Heart right ventricle (tissue), 16 donors: ENCODE measurements around the gene PHRF1. TPM values are rescaled to one million over a fixed set of nuclear protein-coding genes. Genes with fewer than 3 reads are reported as not detected.

ENCODE experiments used
- ATAC-seq, 8 donors: fragments of 200-7000 bp; cut with Tn5 transposase; one replicate each; pipeline ENCODE4 v1.9.1; 2020; ENCODE audit warnings: mild to moderate bottlenecking in 8 of 8, moderate library complexity in 8 of 8, moderate number of reproducible peaks in 1 of 8
- DNase-seq, 2 donors: peaks; one replicate each; pipeline ENCODE4 v3.0.0-alpha.2; 2020
- H3K27ac ChIP-seq, 10 donors: fragments of 200-600 bp; sonication (generic) in 2 of 10; one replicate each; pipeline versions ENCODE4 v1.5.0 to v1.8.0; 2020 to 2022; ENCODE audit warnings: mild to moderate bottlenecking in 3 of 10
- H3K27me3 ChIP-seq, 7 donors: fragments of 200-600 bp; one replicate each; pipeline ENCODE4 v1.8.0; 2021 to 2022; ENCODE audit warnings: mild to moderate bottlenecking in 2 of 7
- H3K36me3 ChIP-seq, 9 donors: fragments of 200-600 bp; sonication (generic) in 1 of 9; one replicate each; pipeline versions ENCODE4 v1.5.0 to v1.8.0; 2020 to 2022; ENCODE audit warnings: mild to moderate bottlenecking in 2 of 9
- H3K4me1 ChIP-seq, 9 donors: fragments of 200-600 bp; sonication (generic) in 1 of 9; one replicate each; pipeline versions ENCODE4 v1.5.0 to v1.8.0; 2020 to 2022; ENCODE audit warnings: mild to moderate bottlenecking in 4 of 9
- H3K4me3 ChIP-seq, 10 donors: fragments of 200-600 bp; sonication (generic) in 2 of 10; one replicate each; pipeline versions ENCODE4 v1.5.0 to v1.8.0; 2020 to 2022; ENCODE audit warnings: mild to moderate bottlenecking in 7 of 10, moderate library complexity in 2 of 10
- H3K9me3 ChIP-seq, 11 donors: fragments of 200-600 bp in 10 of 11; sonication (generic) in 2 of 11; one replicate each; pipeline versions ENCODE4 v1.5.0 to v1.8.0; 2013 to 2022; ENCODE audit warnings: mild to moderate bottlenecking in 2 of 11, control low read depth in 1 of 11, moderate library complexity in 1 of 11
- WGBS, 2 donors: extraction: QIAGEN DNeasy Blood & Tissue Kit; methylation state at CpG; one replicate each; pipeline ENCODE4 v1.1.7; 2013; ENCODE audit warnings: inconsistent platforms in 1 of 2; 5-methylcytosine and 5-hydroxymethylcytosine counted together
- intact Hi-C, 10 donors: fragments of 100-400 bp; cut with DNase I; formaldehyde crosslinking; loops; one replicate each; pipeline versions ENCODE4 v1.11.1 to v1.14.2; 2022
- polyA plus RNA-seq, 2 donors: library from polyadenylated mRNA; stranded (reverse); fragments of 200-250 nt; gene quantifications; one replicate each; pipeline ENCODE4 v1.2.3, GENCODE V29; 2013
- total RNA-seq, 10 donors: library from RNA; stranded (reverse); fragmentation: NEBNext Ultra II Directional in 3 of 10; extraction: Animal tissue kit (Norgen Biotek cat#: 25700) in 3 of 10; gene quantifications; one replicate each; pipeline versions ENCODE4 v1.2.1 to v1.2.4, GENCODE V29; 2021 to 2023
- TF ChIP-seq, protein P1 (sequence below), 9 donors: fragments of 200-600 bp; sonication (generic) in 2 of 9; IDR thresholded peaks; one replicate each; pipeline versions ENCODE4 v1.5.0 to v1.8.0; 2021 to 2022; ENCODE audit warnings: antibody characterized with exemption in 9 of 9, mild to moderate bottlenecking in 5 of 9, moderate library complexity in 1 of 9
- donor health status: Arrhythmogenic right ventricular cardiomyopathy.
- donor health status: ischemic (EF 13 %, LVEDD 7.1; RV severe dilation, severe dysfunction).
- donor health status: healthy with polysubstance abuse.
- donor health status: DM: no; HTN: yes; CAD: no.
- donor health status: DM: no; HTN: no; CAD: no.
- donor health status: ischemic (EF 25% LVEDD 6.9; RV normal size, moderate dysfunction).
- donor health status: ischemic (EF 25% LVEDD 5.7; RV mildly dilated, moderate dysfunction).
- donor health status: healthy.
- donor health status: DM: yes; HTN: yes; CAD: no.
- donor health status: Ischemic cardiomyopathy.
- donor health status: ischemic (EF 35%, LVEDD 5.7; RV mildly dilated, moderate dysfunction).
- donor health status: nonischemic (EF 11% LVEDD 7.7; RV severe dilation, severe dysfunction).
- donor health status: DM: yes; HTN: yes; CAD: no.
- donor health status: PGD.
- donor health status: ischemic (EF 29% LVEDD 5.4; RV normal size, mild dysfunction).
- donor health status: nonischemic (EF 23%, LVEDD 6.1; RV moderate dilation, normal function).

The PHRF1 gene
- total and polyA plus RNA-seq, 12 donors, result 10.5 to 23.0 (median 18.5) TPM

DNA sequence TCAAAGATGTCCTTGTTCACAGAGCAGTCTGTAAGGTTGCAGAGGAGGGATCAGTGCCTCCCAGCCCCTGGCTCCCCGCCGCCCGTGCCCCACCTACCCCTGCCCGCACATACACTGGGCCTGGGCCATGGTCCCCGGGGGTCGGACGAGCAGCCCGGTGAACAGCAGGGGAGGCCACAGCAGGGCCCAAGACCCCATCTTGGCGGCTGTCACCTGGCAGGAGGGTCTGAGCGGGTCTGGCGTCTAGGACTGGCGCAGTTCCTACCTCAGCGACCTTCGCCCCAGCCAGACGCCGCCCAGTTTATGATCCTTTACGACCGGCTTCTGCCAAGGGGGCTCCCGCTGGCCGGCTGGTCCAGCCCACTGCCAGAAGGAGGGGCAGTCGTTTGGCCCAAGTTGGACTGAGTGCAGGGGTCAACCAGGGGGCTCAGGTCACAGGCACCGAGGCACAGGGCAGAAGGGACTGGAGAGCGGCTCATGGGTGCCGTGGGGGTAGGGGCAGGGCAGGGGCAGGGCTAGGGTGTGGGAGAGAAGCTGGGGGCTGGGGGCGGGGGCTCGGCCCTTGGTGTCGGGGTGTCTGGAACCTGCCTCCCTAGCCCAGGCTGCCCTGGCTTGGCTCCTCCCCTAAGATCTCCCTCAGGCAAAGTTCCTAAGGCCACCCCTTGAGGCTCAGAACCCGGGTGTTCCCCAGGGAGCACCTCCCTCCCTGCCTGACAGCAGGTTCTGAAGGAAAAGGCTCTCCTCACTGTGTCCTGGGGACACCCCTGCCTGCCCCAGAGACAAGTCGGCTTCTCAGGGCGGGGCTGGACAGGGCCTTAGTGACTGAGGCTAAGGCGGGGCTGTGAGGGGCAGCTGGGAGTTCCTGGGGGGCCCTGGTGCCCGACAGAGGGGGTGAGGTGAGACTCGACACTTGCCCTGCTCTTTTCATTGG, 48.7 kb downstream of the PHRF1 start, which contains the start of gene CDHR5:
Gene CDHR5 (minus strand): TSS at position 251 of the 931 bp plus-strand sequence. CDS start 53 bp downstream, at position 198.
- 83 to 85% methylated on average over 33 of the region's 33 CpGs for WGBS, 2 donors

DNA sequence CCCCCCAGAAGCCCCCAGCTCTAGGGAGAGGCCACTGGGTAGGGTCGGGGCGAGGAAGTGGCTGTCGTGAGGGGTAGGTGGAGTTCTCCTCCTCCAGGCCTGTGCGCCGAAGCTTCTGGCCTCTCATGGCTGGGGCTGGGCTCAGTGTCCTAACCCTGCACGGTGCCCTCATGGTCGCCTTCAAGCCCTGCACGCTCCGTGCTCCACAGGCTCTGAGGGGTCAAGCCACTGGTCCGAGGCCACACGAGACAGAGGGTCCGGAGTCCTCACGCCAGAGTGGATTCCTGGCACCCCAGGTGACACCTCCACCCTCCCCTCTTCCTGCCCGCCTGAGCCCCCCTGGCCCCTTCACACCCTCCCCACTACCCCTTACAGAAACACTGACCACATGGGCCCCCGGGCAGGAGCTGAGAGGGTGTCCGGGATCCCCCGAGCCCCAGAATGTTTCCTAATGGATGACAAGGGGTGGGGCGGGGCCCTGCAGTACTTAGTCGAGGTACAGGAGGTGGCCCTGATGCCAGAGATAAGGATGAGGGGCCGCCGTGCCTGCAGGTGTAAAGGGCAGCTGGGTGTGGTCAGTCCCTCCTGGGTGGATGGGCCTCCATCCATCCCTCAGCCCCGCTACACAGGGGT, 49.5 kb downstream of the PHRF1 start:
- intact Hi-C loops, result loop anchor here in 1 of 10 donors (10.0 kb wide), 1 partner anchor 91 kb away; the partner anchor contains the start of genes HRAS and LRRC56
- TF ChIP-seq, protein P1, sequence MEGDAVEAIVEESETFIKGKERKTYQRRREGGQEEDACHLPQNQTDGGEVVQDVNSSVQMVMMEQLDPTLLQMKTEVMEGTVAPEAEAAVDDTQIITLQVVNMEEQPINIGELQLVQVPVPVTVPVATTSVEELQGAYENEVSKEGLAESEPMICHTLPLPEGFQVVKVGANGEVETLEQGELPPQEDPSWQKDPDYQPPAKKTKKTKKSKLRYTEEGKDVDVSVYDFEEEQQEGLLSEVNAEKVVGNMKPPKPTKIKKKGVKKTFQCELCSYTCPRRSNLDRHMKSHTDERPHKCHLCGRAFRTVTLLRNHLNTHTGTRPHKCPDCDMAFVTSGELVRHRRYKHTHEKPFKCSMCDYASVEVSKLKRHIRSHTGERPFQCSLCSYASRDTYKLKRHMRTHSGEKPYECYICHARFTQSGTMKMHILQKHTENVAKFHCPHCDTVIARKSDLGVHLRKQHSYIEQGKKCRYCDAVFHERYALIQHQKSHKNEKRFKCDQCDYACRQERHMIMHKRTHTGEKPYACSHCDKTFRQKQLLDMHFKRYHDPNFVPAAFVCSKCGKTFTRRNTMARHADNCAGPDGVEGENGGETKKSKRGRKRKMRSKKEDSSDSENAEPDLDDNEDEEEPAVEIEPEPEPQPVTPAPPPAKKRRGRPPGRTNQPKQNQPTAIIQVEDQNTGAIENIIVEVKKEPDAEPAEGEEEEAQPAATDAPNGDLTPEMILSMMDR (IDR thresholded peaks at IDR 0.05), result no peak
- 74 to 84% methylated on average over 22 of the region's 22 CpGs for WGBS, 2 donors
- H3K27me3 ChIP-seq, result peaks cover 0 to 39% (median 24%) of the 10 kb centered on the region in 7 donors
- no peak overlapping the region for H3K4me3 ChIP-seq
- no peaks in the 10 kb centered on the region for H3K9me3 ChIP-seq
- peak in 2 of 8 donors; percentile 9 to 29 for ATAC-seq
- no peak for DNase-seq
- H3K4me1 ChIP-seq, result peaks cover 0 to 12% (median 4%) of the 10 kb centered on the region in 9 donors
- H3K36me3 ChIP-seq, result peaks cover 0 to 6% (median 0%) of the 10 kb centered on the region in 9 donors
- H3K27ac ChIP-seq, result no peak overlapping the region

More for the DNA sequence above, 48.7 kb downstream of the PHRF1 start, which contains the start of gene CDHR5:
- DNase-seq (no peak), ATAC-seq (peak in 1 of 8 donors; percentile 15)
- no peaks in the 10 kb centered on the region for H3K9me3 ChIP-seq
- peaks cover 0 to 6% (median 0%) of the 10 kb centered on the region in 9 donors for H3K36me3 ChIP-seq
- intact Hi-C loops, result loop anchor here in 1 of 10 donors (10.0 kb wide), 1 partner anchor 90 kb away; the partner anchor contains the start of genes HRAS and LRRC56
- H3K27ac ChIP-seq, result no peak within 1 kb of the TSS
- peaks cover 0 to 39% (median 24%) of the 10 kb centered on the region in 7 donors for H3K27me3 ChIP-seq
- TF ChIP-seq, protein P1 (IDR thresholded peaks at IDR 0.05), result no peak
- H3K4me3 ChIP-seq, result no peak within 1 kb of the TSS
- peaks cover 0 to 12% (median 4%) of the 10 kb centered on the region in 9 donors for H3K4me1 ChIP-seq

DNA sequence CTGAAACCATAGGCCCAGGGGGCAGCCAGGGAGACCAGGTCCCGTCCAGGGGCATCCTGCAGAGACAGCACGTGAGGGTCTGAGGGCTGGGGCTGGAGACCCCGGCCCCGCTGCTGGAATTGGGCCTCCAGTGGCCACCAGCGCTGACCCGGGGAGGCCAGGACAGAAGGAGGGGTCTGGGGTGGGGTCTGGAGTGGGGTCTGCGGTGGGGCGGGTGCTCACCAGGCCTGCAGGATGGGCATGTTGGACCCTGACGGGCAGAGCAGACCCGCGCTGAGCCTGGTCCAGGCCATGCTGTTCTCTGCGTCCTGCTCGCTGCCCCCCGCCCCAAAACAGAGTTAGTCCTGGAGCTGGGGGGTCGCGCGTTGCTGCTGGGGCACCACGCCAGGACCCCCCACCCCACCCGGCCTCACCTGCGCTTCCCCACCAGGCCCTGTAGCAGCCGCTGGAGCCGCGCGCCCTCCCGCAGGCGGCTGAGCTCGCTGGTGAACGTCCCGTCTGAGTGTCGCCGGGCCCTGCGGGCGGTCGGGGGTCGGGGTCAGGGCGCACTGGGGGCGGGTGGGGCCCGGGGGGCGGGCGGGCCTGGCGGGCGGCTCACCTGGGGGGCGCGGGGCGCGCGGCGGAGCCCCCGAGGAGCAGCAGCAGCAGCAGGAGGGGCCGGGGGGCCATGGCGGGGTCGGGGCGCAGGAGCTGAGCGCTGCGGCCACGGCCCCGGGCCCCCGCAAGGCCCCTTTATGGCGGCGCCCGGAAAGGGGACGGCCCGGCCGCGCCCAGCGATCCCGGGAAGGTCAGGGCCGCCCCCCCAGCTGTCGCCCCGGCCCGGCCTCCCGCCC, 50.4 kb downstream of the PHRF1 start, which contains the start of gene SCT:
Gene SCT (minus strand): TSS at position 707 of the 833 bp plus-strand sequence. CDS start 38 bp downstream, at position 669.
- WGBS, 2 donors, result 12 to 17% methylated on average over 38 to 69 of the region's 72 CpGs
- TF ChIP-seq, protein P1 (IDR thresholded peaks at IDR 0.05), result no peak
- Histone ChIP-seq H3K9me3 (no peaks in the 10 kb centered on the region), H3K4me1 (peaks cover 0 to 12% (median 4%) of the 10 kb centered on the region in 9 donors), H3K36me3 (peaks cover 0 to 6% (median 0%) of the 10 kb centered on the region in 9 donors), H3K4me3 (no peak within 1 kb of the TSS), H3K27me3 (peaks cover 0 to 39% (median 24%) of the 10 kb centered on the region in 7 donors), H3K27ac (no peak within 1 kb of the TSS)
- DNase-seq, result no peak
- intact Hi-C loops, result loop anchor here in 1 of 10 donors (10.0 kb wide), 1 partner anchor 92 kb away; the partner anchor contains the start of genes HRAS and LRRC56
- ATAC-seq, result peak in 2 of 8 donors; percentile 15 to 27
